Measurements from ENCODE around the gene ZNF414. TPM values are rescaled to one million over a fixed set of nuclear protein-coding genes. Genes with fewer than 3 reads are reported as not detected.

The ZNF414 gene
- total and polyA plus RNA-seq, 2 experiments from 2014 or later, result 50.7 to 64.2 TPM

DNA sequence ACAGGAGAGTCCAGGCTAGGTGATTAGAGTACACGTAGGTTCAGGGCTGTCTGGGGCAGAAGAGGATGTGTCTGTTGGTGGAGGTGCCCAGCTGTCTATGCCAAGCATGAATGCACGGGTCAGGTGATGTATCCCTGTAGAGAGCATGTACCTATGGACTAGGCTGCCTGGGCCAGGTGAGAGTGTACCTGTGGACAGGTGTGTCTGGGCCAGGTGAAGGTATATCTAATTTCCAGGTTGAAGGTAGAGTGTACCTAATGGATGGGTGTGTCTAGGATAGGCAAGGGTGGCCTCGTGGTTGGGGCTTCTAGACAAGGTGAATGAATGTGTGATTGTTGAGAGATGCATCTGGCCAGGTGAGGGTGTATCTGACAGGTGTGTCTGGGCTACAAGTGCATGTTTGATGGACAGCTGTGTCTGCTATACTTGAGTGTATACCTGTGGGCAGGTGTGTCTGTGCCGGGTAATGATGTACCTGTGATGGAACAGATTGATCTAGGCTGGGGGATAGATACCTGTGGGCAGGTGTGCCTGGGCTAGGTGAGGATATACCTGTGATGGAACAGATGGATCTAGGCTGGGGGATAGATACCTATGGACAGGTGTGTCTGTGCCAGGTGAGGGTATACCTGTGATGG, 15.5 kb upstream of the ZNF414 start:
- Histone ChIP-seq H3K27me3 (no peaks in the 10 kb centered on the region), H3K36me3 (no peaks in the 10 kb centered on the region), H3K9me3 (ENCODE audit: low read depth) (no peaks in the 10 kb centered on the region), H3K4me3 (no peak overlapping the region), H3K27ac (no peak overlapping the region), H3K4me1 (ENCODE audit: low read depth) (no peaks in the 10 kb centered on the region)
- TF ChIP-seq, protein P1, sequence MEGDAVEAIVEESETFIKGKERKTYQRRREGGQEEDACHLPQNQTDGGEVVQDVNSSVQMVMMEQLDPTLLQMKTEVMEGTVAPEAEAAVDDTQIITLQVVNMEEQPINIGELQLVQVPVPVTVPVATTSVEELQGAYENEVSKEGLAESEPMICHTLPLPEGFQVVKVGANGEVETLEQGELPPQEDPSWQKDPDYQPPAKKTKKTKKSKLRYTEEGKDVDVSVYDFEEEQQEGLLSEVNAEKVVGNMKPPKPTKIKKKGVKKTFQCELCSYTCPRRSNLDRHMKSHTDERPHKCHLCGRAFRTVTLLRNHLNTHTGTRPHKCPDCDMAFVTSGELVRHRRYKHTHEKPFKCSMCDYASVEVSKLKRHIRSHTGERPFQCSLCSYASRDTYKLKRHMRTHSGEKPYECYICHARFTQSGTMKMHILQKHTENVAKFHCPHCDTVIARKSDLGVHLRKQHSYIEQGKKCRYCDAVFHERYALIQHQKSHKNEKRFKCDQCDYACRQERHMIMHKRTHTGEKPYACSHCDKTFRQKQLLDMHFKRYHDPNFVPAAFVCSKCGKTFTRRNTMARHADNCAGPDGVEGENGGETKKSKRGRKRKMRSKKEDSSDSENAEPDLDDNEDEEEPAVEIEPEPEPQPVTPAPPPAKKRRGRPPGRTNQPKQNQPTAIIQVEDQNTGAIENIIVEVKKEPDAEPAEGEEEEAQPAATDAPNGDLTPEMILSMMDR (IDR thresholded peaks at IDR 0.05; ENCODE audit: low read depth, low read length), result no peak
- no peak for DNase-seq (ENCODE audit: low read depth in 1 of 2, low spot score in 1 of 2)

DNA sequence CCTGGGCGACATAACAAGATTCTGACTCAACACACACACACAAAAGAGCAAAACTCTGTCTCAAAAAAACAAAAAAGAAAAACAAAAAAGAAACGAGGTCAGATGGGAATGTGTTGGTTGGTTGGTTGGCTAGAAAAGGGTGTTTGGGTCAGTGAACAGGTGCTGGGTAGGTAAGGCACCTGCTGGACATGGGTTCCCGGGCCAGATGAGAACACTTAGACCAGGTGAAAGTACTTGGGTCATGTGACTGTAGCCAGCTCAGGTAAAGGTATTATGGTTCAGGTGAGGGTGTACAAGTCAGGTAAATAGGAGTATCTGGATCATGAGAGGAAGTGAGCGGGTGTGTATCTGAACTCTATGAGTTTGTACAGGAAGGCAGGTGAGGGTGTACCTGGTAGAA, 14.5 kb upstream of the ZNF414 start:
- Histone ChIP-seq H3K36me3 (no peaks in the 10 kb centered on the region), H3K4me1 (ENCODE audit: low read depth) (no peaks in the 10 kb centered on the region), H3K4me3 (no peak overlapping the region), H3K9me3 (ENCODE audit: low read depth) (no peaks in the 10 kb centered on the region), H3K27me3 (no peaks in the 10 kb centered on the region), H3K27ac (no peak overlapping the region)
- peak in 1 of 2 donors; percentile 11 for DNase-seq (ENCODE audit: low read depth in 1 of 2, low spot score in 1 of 2)
- TF ChIP-seq, protein P1 (IDR thresholded peaks at IDR 0.05; ENCODE audit: low read depth, low read length), result no peak

DNA sequence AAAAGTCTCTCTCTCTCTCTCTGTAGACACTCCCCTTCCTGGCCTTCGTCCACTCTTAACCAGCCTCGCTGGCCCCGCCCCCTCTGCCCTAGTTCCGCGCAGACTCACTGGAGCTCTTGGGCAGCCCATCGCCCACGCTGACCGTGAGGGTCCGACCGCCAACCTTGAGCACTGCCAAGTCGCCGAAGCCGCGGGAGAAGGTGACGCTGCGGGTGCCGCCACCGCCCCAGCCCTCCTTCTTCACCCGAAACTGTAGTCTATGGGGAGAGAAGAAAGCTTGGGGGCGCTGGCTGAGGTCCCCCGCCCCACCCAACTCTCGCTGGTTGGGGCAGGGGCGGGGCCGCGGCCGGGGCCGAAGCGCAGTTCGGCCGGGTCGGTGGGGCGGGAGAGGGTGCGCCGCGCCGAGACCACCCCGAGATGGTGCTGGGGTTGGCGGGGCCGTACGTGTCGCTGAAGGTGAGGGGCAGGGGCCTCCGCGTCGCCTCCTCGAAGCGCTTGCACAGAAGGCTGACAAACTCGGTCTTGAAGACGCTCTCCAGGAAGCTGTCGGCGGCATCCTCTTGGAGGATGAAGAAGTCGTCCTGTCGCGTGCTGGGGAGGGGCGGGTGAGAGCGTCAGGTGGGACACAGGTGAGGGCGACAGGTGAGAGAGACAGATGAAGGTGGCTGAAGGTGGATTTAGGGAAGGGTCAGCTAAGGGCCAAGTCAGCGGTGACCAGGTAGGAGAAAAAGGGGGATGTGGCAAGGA, 12.6 kb upstream of the ZNF414 start:
- Histone ChIP-seq H3K4me1 (ENCODE audit: low read depth) (no peaks in the 10 kb centered on the region), H3K27ac (peak overlapping the region; percentile 98), H3K4me3 (peak overlapping the region; percentile 78), H3K9me3 (ENCODE audit: low read depth) (no peaks in the 10 kb centered on the region), H3K27me3 (no peaks in the 10 kb centered on the region), H3K36me3 (no peaks in the 10 kb centered on the region)
- DNase-seq (ENCODE audit: low read depth in 1 of 2, low spot score in 1 of 2), result peak; percentile 95 to 97
- TF ChIP-seq, protein P1 (IDR thresholded peaks at IDR 0.05; ENCODE audit: low read depth, low read length), result no peak

DNA sequence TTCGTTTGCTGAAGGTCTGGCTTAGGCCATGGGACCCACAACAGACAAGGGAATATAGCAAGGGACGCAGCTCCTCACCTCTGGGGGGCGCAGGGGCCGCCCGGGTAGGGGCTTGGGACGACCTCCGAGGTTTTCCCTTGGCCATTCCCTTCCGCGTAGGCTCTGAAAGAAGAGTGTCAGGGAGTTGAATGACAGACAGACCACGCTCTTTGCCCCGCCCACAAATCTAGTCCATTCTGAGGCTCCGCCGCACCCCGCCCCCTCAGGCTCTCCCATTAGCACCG, 11.4 kb upstream of the ZNF414 start:
- H3K27ac ChIP-seq, result peak overlapping the region; percentile 76
- H3K4me1 ChIP-seq (ENCODE audit: low read depth), result no peaks in the 10 kb centered on the region
- H3K27me3 ChIP-seq, result no peaks in the 10 kb centered on the region
- TF ChIP-seq, protein P1 (IDR thresholded peaks at IDR 0.05; ENCODE audit: low read depth, low read length), result peak; percentile 31
- no peak overlapping the region for H3K4me3 ChIP-seq
- no peaks in the 10 kb centered on the region for H3K36me3 ChIP-seq
- no peak for DNase-seq (ENCODE audit: low read depth in 1 of 2, low spot score in 1 of 2)
- no peaks in the 10 kb centered on the region for H3K9me3 ChIP-seq (ENCODE audit: low read depth)

DNA sequence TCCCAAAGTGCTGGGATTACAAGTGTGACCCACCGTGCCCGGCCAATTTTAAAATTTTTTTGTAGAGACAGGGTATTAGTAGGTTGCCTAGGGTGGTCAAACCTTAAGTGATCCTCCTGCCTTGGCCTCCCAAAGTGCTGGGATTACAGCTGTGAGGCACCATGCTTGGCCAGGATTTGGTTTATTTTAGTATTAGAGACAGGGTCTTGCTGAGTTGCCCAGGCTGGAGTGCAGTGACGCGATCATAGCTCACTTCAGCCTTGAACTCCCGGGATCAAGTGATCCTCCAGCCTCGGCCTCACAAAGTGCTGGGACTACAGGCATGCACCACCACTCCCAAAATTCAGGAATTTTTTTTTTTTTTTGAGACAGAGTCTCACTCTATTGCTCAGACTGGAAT, 5.4 kb upstream of the ZNF414 start:
- Histone ChIP-seq H3K36me3 (no peaks in the 10 kb centered on the region), H3K4me3 (no peak overlapping the region), H3K9me3 (ENCODE audit: low read depth) (no peaks in the 10 kb centered on the region), H3K27me3 (no peaks in the 10 kb centered on the region), H3K27ac (no peak overlapping the region), H3K4me1 (ENCODE audit: low read depth) (no peaks in the 10 kb centered on the region)
- TF ChIP-seq, protein P1 (IDR thresholded peaks at IDR 0.05; ENCODE audit: low read depth, low read length), result no peak
- no peak for DNase-seq (ENCODE audit: low read depth in 1 of 2, low spot score in 1 of 2)
